WERI-Rb-1 (cell line): ENCODE measurements around the gene RNF214.

Source experiments
- DNase-seq: peaks from one replicate; pipeline ENCODE4 v3.0.0-alpha.2; 2020
- H3K27ac ChIP-seq: fragments of 250-450 bp; sonication (Bioruptor Pico); 2 replicates; pipeline ENCODE4 v1.5.1; 2020; ENCODE audit warnings: mild to moderate bottlenecking, moderate library complexity
- H3K27me3 ChIP-seq: fragments of 250-450 bp; sonication (Bioruptor Pico); 2 replicates; pipeline ENCODE4 v1.5.1; 2021; ENCODE audit warnings: mild to moderate bottlenecking, low read depth, moderate library complexity; ENCODE audit not compliant: insufficient read depth, severe bottlenecking
- H3K36me3 ChIP-seq: fragments of 250-450 bp; sonication (Bioruptor Pico); 2 replicates; pipeline ENCODE4 v1.5.1; 2020; ENCODE audit warnings: mild to moderate bottlenecking, moderate library complexity
- H3K4me3 ChIP-seq: 2 replicates; pipeline ENCODE4 v1.5.1; 2011; ENCODE audit warnings: low read depth, mild to moderate bottlenecking, control low read depth, low read length
- H3K9me3 ChIP-seq: fragments of 250-450 bp; sonication (Bioruptor Pico); 2 replicates; pipeline ENCODE4 v1.5.1; 2021; ENCODE audit warnings: mild to moderate bottlenecking, moderate library complexity; ENCODE audit not compliant: severe bottlenecking
- CTCF ChIP-seq: IDR thresholded peaks from 2 replicates; pipeline ENCODE4 v1.5.1; 2011; ENCODE audit warnings: low read depth, mild to moderate bottlenecking, control low read depth, inconsistent platforms, low read length

Gene RNF214

GRCh38 chr11:117222991-117223740 lies 9.3 kb upstream of the RNF214 start:
- Histone ChIP-seq H3K36me3 (peaks cover 80% of the 10 kb centered on the region), H3K4me3 (no peak overlapping the region)
- TF ChIP-seq CTCF = no peak

GRCh38 chr11:117223741-117224689 lies 8.5 kb upstream of the RNF214 start:
- Histone ChIP-seq H3K27me3 (no peaks in the 10 kb centered on the region), H3K9me3 (no peaks in the 10 kb centered on the region), H3K36me3 (peaks cover 77% of the 10 kb centered on the region), H3K4me3 (no peak overlapping the region), H3K27ac (no peak overlapping the region)
- no peak for DNase-seq
- no peak for TF ChIP-seq CTCF

More at GRCh38 chr11:117222991-117223740, 9.3 kb upstream of the RNF214 start:
- H3K27ac ChIP-seq = no peak overlapping the region
- no peak for DNase-seq
- H3K27me3 ChIP-seq = no peaks in the 10 kb centered on the region
- no peaks in the 10 kb centered on the region for H3K9me3 ChIP-seq

GRCh38 chr11:117225553-117226170 lies 6.8 kb upstream of the RNF214 start:
- DNase-seq = no peak
- Histone ChIP-seq H3K36me3 (peaks cover 75% of the 10 kb centered on the region), H3K4me3 (no peak overlapping the region), H3K27ac (no peak overlapping the region), H3K9me3 (no peaks in the 10 kb centered on the region), H3K27me3 (no peaks in the 10 kb centered on the region)
- no peak for TF ChIP-seq CTCF

GRCh38 chr11:117226388-117227385 lies 5.8 kb upstream of the RNF214 start:
- Histone ChIP-seq H3K27ac (no peak overlapping the region), H3K36me3 (peaks cover 67% of the 10 kb centered on the region), H3K9me3 (no peaks in the 10 kb centered on the region), H3K4me3 (no peak overlapping the region), H3K27me3 (no peaks in the 10 kb centered on the region)
- TF ChIP-seq CTCF = peak; percentile 80
- peak; percentile 43 for DNase-seq

- no peak for TF ChIP-seq CTCF
- no peak for DNase-seq
Observed at GRCh38 chr11:117228091-117228490, 4.4 kb upstream of the RNF214 start.

More at GRCh38 chr11:117228091-117228490, 4.4 kb upstream of the RNF214 start:
- H3K27ac ChIP-seq = no peak overlapping the region
- no peaks in the 10 kb centered on the region for H3K27me3 ChIP-seq
- no peak overlapping the region for H3K4me3 ChIP-seq
- H3K36me3 ChIP-seq = peaks cover 54% of the 10 kb centered on the region
- no peaks in the 10 kb centered on the region for H3K9me3 ChIP-seq
